HL-60 (cell line): ENCODE results near the gene OSBPL5.

Experiments used
- CTCF ChIP-seq: IDR thresholded peaks from one replicate; pipeline ENCODE4 v1.5.1; 2011; ENCODE audit warnings: low read length, control low read depth, inconsistent platforms; ENCODE audit not compliant: insufficient read depth
- GABPA ChIP-seq: IDR thresholded peaks from 2 replicates; pipeline ENCODE4 v1.6.1; 2012; ENCODE audit warnings: low read depth
- POLR2AphosphoS5 ChIP-seq: IDR thresholded peaks from 2 replicates; pipeline ENCODE4 v1.6.1; 2012; ENCODE audit warnings: low read depth
- REST ChIP-seq: IDR thresholded peaks from 2 replicates; pipeline ENCODE4 v1.6.1; 2012; ENCODE audit warnings: low read depth; ENCODE audit not compliant: insufficient replicate concordance
- SPI1 ChIP-seq: IDR thresholded peaks from 2 replicates; pipeline ENCODE4 v1.6.1; 2012; ENCODE audit warnings: low read depth, mild to moderate bottlenecking, borderline replicate concordance

GRCh38 chr11:3131330-3131941, 33.7 kb downstream of the OSBPL5 start:
- TF ChIP-seq CTCF (no peak), POLR2AphosphoS5 (no peak), REST (no peak), SPI1 (no peak), GABPA (no peak)
